Measurements from ENCODE around the gene ACP7. TPM values are rescaled to one million over a fixed set of nuclear protein-coding genes. Genes with fewer than 3 reads are reported as not detected.

Gene ACP7
- polyA plus RNA-seq, 1 donor from 2014 or later: not detected

DNA sequence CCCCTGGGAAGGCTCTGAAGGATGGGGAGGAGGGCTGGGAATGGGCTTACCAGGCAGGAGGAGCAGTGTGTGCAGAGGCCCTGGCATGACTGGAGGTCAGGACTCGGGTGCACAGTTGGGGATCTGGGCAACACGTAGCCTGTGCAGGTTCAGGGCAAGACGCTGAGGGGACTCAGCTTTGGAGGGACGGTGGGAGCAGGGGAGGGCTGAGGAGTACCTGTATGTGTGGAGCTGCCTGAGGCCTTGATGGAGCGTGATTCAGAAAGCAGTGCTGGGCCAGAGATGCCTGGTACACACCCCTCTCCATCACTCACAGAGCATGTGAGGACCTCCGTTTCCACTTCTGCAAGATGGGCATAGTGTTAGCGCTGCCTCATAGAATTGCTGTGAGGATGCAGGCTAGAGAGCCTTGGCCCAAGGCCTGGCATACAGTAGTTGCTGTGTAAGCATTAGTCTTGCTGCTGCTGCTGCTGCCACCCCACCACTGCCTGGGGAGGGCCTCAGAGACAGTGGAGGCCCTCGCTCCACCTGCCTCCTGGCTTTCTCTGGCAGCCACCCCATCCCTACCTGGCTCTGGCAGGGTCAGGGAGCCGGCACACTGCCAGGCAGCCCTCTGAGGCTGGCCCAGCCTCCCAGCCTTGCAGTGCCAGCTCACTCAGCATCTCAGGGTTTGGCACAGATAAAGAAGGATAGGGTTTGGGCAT lies 43.8 kb downstream of the ACP7 start:
- Mint-ChIP-seq H3K4me3 (peak overlapping the region in 2 of 4 donors; percentile 12 to 96), H3K27me3 (no peaks in the 10 kb centered on the region), H3K36me3 (peaks cover 2% of the 10 kb centered on the region), H3K4me1 (peaks cover 15 to 39% (median 36%) of the 10 kb centered on the region in 3 donors), H3K27ac (peak overlapping the region in 2 of 3 donors; percentile 23 to 92), H3K9me3 (no peaks in the 10 kb centered on the region)

DNA sequence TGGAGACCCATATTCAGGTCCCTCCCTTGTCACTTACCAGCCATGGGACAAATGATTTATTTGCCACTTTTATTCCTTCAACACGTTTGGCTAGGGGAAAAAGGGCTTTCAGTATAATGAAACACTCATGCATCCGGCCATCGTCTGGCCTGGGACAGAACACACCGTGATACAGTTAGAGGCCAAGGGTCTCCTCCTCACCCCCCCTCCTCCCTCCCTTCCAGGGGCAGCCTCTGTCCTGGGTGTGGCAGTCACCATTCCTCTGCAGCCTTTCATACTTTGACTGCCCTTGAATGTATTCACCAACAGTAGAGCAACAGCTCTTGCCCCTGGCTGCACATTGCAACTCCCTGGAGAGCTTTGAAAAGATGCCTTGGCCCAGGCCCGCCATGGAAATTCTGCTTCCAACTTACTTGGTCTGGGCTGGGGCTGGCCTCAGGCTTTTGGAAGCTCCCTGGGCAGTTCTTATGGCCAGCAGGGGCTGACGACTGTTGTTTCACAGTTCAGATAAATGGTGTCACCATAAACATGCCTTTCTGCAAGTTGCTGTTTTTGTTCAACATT lies 44.4 kb downstream of the ACP7 start:
- H3K36me3 Mint-ChIP-seq: peaks cover 2% of the 10 kb centered on the region
- peak overlapping the region in 2 of 4 donors; percentile 12 to 96 for H3K4me3 Mint-ChIP-seq
- peaks cover 15 to 39% (median 38%) of the 10 kb centered on the region in 3 donors for H3K4me1 Mint-ChIP-seq
- H3K27me3 Mint-ChIP-seq: no peaks in the 10 kb centered on the region
- peak overlapping the region in 1 of 3 donors; percentile 92 for H3K27ac Mint-ChIP-seq
- H3K9me3 Mint-ChIP-seq: no peaks in the 10 kb centered on the region

GRCh38 chr19:39129116-39129515 lies 44.9 kb downstream of the ACP7 start:
- H3K36me3 Mint-ChIP-seq: peaks cover 5% of the 10 kb centered on the region
- H3K4me3 Mint-ChIP-seq: peak overlapping the region in 1 of 4 donors; percentile 96
- H3K27ac Mint-ChIP-seq: no peak overlapping the region
- H3K4me1 Mint-ChIP-seq: peaks cover 13 to 38% (median 36%) of the 10 kb centered on the region in 3 donors
- H3K27me3 Mint-ChIP-seq: no peaks in the 10 kb centered on the region
- no peaks in the 10 kb centered on the region for H3K9me3 Mint-ChIP-seq

- peaks cover 6% of the 10 kb centered on the region for H3K36me3 Mint-ChIP-seq
- H3K27ac Mint-ChIP-seq: no peak overlapping the region
- no peaks in the 10 kb centered on the region for H3K27me3 Mint-ChIP-seq
- peaks cover 3 to 30% (median 29%) of the 10 kb centered on the region in 3 donors for H3K4me1 Mint-ChIP-seq
- peak overlapping the region in 1 of 4 donors; percentile 84 for H3K4me3 Mint-ChIP-seq
- no peaks in the 10 kb centered on the region for H3K9me3 Mint-ChIP-seq
Measured at GRCh38 chr19:39130337-39131254, 46.4 kb downstream of the ACP7 start.

DNA sequence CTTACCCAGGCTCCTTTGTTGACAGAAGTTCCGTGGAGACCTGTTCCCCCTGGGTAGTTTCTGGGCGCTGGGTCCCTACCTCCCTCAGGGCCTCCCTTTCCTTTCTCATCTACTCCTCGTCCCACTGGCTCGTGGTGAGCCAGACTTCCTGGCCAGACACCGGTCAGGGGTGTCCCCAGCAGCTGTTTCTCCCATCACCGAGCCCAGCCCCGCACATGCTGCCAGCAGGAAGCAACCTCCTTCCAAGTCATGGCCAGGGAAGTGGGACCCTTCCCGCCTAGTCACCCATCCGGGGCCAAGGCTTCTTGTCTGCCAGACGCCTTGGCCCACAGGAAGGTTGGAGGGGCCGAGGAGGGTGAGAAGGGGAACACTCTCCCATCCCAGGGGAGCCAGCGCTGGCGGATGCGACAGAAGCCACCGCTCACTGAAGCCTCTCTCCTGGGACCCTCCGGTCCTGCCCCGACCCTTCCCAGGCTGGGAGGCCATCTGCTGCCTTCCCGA lies 47.1 kb downstream of the ACP7 start:
- no peaks in the 10 kb centered on the region for H3K9me3 Mint-ChIP-seq
- H3K27ac Mint-ChIP-seq: no peak overlapping the region
- H3K4me1 Mint-ChIP-seq: peaks cover 0 to 29% (median 28%) of the 10 kb centered on the region in 3 donors
- H3K4me3 Mint-ChIP-seq: peak overlapping the region in 1 of 4 donors; percentile 33
- peaks cover 5% of the 10 kb centered on the region for H3K36me3 Mint-ChIP-seq
- H3K27me3 Mint-ChIP-seq: no peaks in the 10 kb centered on the region

- Mint-ChIP-seq H3K9me3 (no peaks in the 10 kb centered on the region), H3K4me3 (peak overlapping the region in 2 of 4 donors; percentile 6 to 52), H3K4me1 (peaks cover 0 to 29% (median 21%) of the 10 kb centered on the region in 3 donors), H3K36me3 (peaks cover 5% of the 10 kb centered on the region), H3K27ac (peak overlapping the region; percentile 47 to 68 (median 62)), H3K27me3 (no peaks in the 10 kb centered on the region)
Measured at GRCh38 chr19:39132344-39132969, 48.3 kb downstream of the ACP7 start.

GRCh38 chr19:39133431-39134270 lies 49.5 kb downstream of the ACP7 start:
- Mint-ChIP-seq H3K27ac (no peak overlapping the region), H3K9me3 (no peaks in the 10 kb centered on the region), H3K4me1 (peaks cover 0 to 29% (median 21%) of the 10 kb centered on the region in 3 donors), H3K4me3 (peak overlapping the region in 1 of 4 donors; percentile 6), H3K36me3 (peaks cover 5% of the 10 kb centered on the region), H3K27me3 (no peaks in the 10 kb centered on the region)

- H3K4me1 Mint-ChIP-seq: peaks cover 0 to 21% (median 13%) of the 10 kb centered on the region in 3 donors
- no peak overlapping the region for H3K4me3 Mint-ChIP-seq
- peaks cover 5% of the 10 kb centered on the region for H3K36me3 Mint-ChIP-seq
- H3K9me3 Mint-ChIP-seq: no peaks in the 10 kb centered on the region
- no peak overlapping the region for H3K27ac Mint-ChIP-seq
- H3K27me3 Mint-ChIP-seq: no peaks in the 10 kb centered on the region
Measured at GRCh38 chr19:39135701-39136100, 51.5 kb downstream of the ACP7 start.

- no peak overlapping the region for H3K4me3 Mint-ChIP-seq
- H3K4me1 Mint-ChIP-seq: peaks cover 0 to 16% (median 12%) of the 10 kb centered on the region in 3 donors
Measured at GRCh38 chr19:39136225-39136940, 52.2 kb downstream of the ACP7 start.

GRCh38 chr19:39137131-39137530 lies 53.0 kb downstream of the ACP7 start:
- no peak overlapping the region for H3K27ac Mint-ChIP-seq
- H3K9me3 Mint-ChIP-seq: no peaks in the 10 kb centered on the region
- H3K27me3 Mint-ChIP-seq: no peaks in the 10 kb centered on the region
- H3K4me3 Mint-ChIP-seq: no peak overlapping the region
- H3K4me1 Mint-ChIP-seq: peaks cover 0 to 18% (median 11%) of the 10 kb centered on the region in 3 donors
- H3K36me3 Mint-ChIP-seq: peaks cover 5% of the 10 kb centered on the region

More at GRCh38 chr19:39136225-39136940, 52.2 kb downstream of the ACP7 start:
- Mint-ChIP-seq H3K27me3 (no peaks in the 10 kb centered on the region), H3K9me3 (no peaks in the 10 kb centered on the region), H3K36me3 (peaks cover 5% of the 10 kb centered on the region), H3K27ac (no peak overlapping the region)

GRCh38 chr19:39138221-39139211 lies 54.3 kb downstream of the ACP7 start:
- no peaks in the 10 kb centered on the region for H3K9me3 Mint-ChIP-seq
- H3K36me3 Mint-ChIP-seq: peaks cover 5% of the 10 kb centered on the region
- H3K27ac Mint-ChIP-seq: no peak overlapping the region
- H3K4me3 Mint-ChIP-seq: no peak overlapping the region
- H3K27me3 Mint-ChIP-seq: no peaks in the 10 kb centered on the region
- H3K4me1 Mint-ChIP-seq: peaks cover 0 to 14% (median 10%) of the 10 kb centered on the region in 3 donors

DNA sequence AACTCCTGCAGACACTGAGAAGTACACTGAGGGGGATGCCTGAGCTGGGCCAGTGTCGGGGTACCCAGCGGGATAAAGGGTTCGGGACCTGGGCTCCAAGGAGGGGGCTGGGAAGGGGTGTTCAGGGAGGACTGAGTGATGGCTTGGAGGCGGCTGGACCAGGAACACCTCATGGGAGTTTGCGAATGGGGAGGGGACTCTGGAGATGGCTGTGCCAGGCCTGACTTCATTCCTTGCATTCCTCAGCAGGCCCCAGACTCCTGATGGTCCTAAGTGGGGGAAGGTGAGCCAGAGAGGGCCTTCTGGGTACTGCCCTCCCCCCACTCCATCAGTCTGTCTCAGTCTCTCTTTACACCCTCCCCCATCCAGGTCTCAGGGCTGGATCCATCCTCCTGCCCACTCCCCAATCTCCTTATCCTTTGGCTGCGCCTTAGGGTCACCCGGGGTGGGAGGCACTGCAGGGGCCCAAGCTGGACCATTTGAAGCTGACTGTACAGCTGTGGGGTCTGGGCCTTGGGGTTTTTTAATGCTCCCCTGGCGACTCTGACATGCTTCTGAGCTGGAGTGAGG lies 55.2 kb downstream of the ACP7 start:
- peaks cover 0 to 13% (median 10%) of the 10 kb centered on the region in 3 donors for H3K4me1 Mint-ChIP-seq
- no peaks in the 10 kb centered on the region for H3K27me3 Mint-ChIP-seq
- H3K4me3 Mint-ChIP-seq: no peak overlapping the region
- no peaks in the 10 kb centered on the region for H3K36me3 Mint-ChIP-seq
- no peaks in the 10 kb centered on the region for H3K9me3 Mint-ChIP-seq
- no peak overlapping the region for H3K27ac Mint-ChIP-seq

All from IgD-negative memory B cell (primary cell).